Measurements from ENCODE around the gene SLAMF9. TPM values are rescaled to one million over a fixed set of nuclear protein-coding genes. Genes with fewer than 3 reads are reported as not detected.

SLAMF9 gene
- total RNA-seq, 1 experiment from 2014 or later: 0.94 TPM

GRCh38 chr1:159951016-159951415, 3.0 kb downstream of the SLAMF9 start:
- Histone ChIP-seq H4K20me1 (ENCODE audit: insufficient read depth) (no peaks in the 10 kb centered on the region), H3K4me1 (replicated peaks; ENCODE audit: insufficient read depth) (peaks cover 28% of the 10 kb centered on the region), H3K27me3 (ENCODE audit: insufficient read depth, low read depth) (no peaks in the 10 kb centered on the region), H3K4me2 (no peak overlapping the region), H2AFZ (no peak overlapping the region), H3K27ac (no peak overlapping the region), H3K9me2 (ENCODE audit: insufficient read depth) (no peaks in the 10 kb centered on the region), H3F3A (ENCODE audit: insufficient read depth, low read depth) (no peaks in the 10 kb centered on the region; the same call in none of the 2 replicates), H3K79me2 (ENCODE audit: low read depth) (no peaks in the 10 kb centered on the region), H3K36me3 (ENCODE audit: low read depth) (no peaks in the 10 kb centered on the region), H3K9me3 (ENCODE audit: insufficient read depth, low read depth) (no peaks in the 10 kb centered on the region), H3K4me3 (no peak overlapping the region)
- CTCF ChIA-PET: no interaction called here
- no TSS peak for BruUV-seq (replicated peaks)
- POLR2A ChIA-PET (ENCODE audit: unreplicated experiment): no interaction called here
- TF ChIP-seq EZH2 (IDR thresholded peaks at IDR 0.05; ENCODE audit: low read depth) (no peak), CTCF (conservative IDR thresholded peaks at IDR 0.05) (no peak)
- DNase-seq: no peak
- intact Hi-C loops (cut with micrococcal nuclease; ENCODE audit: unreplicated experiment): no loop called here

- ChIA-PET POLR2A (ENCODE audit: unreplicated experiment) (no interaction called here), CTCF (no interaction called here)
- Histone ChIP-seq H3K4me3 (no peak overlapping the region), H3K27ac (no peak overlapping the region), H3K4me1 (replicated peaks; ENCODE audit: insufficient read depth) (peaks cover 29% of the 10 kb centered on the region), H3K9me2 (ENCODE audit: insufficient read depth) (no peaks in the 10 kb centered on the region), H3K36me3 (ENCODE audit: low read depth) (no peaks in the 10 kb centered on the region), H3K9me3 (ENCODE audit: insufficient read depth, low read depth) (no peaks in the 10 kb centered on the region), H3K79me2 (ENCODE audit: low read depth) (peaks cover 3% of the 10 kb centered on the region; the same call in 1 of the 2 replicates), H3F3A (ENCODE audit: insufficient read depth, low read depth) (no peaks in the 10 kb centered on the region; the same call in none of the 2 replicates), H4K20me1 (ENCODE audit: insufficient read depth) (no peaks in the 10 kb centered on the region), H2AFZ (no peak overlapping the region), H3K4me2 (no peak overlapping the region), H3K27me3 (ENCODE audit: insufficient read depth, low read depth) (no peaks in the 10 kb centered on the region)
- DNase-seq: no peak
- BruUV-seq (replicated peaks): no TSS peak
- intact Hi-C loops (cut with micrococcal nuclease; ENCODE audit: unreplicated experiment): loop anchor here (5.0 kb wide), 1 partner anchor 168 kb away; the partner anchor contains the start of gene DUSP23
- TF ChIP-seq EZH2 (IDR thresholded peaks at IDR 0.05; ENCODE audit: low read depth): no peak
- no peak for TF ChIP-seq CTCF (conservative IDR thresholded peaks at IDR 0.05)
These were observed 4.1 kb downstream of the SLAMF9 start for GRCh38 chr1:159949981-159950381.

- peaks cover 37% of the 10 kb centered on the region for H3K4me1 ChIP-seq (replicated peaks; ENCODE audit: insufficient read depth)
- POLR2A ChIA-PET (ENCODE audit: unreplicated experiment): no interaction called here
- no peaks in the 10 kb centered on the region for H3K27me3 ChIP-seq (ENCODE audit: insufficient read depth, low read depth)
- no peak for TF ChIP-seq CTCF (conservative IDR thresholded peaks at IDR 0.05)
- no peaks in the 10 kb centered on the region for H3K9me2 ChIP-seq (ENCODE audit: insufficient read depth)
- H4K20me1 ChIP-seq (ENCODE audit: insufficient read depth): no peaks in the 10 kb centered on the region
- DNase-seq: no peak
- peaks cover 10% of the 10 kb centered on the region; the same call in 1 of the 2 replicates for H3K79me2 ChIP-seq (ENCODE audit: low read depth)
- CTCF ChIA-PET: no interaction called here
- H3K27ac ChIP-seq: no peak overlapping the region
- H3F3A ChIP-seq (ENCODE audit: insufficient read depth, low read depth): no peaks in the 10 kb centered on the region; the same call in none of the 2 replicates
- no peaks in the 10 kb centered on the region for H3K9me3 ChIP-seq (ENCODE audit: insufficient read depth, low read depth)
- H3K4me2 ChIP-seq: no peak overlapping the region
- H2AFZ ChIP-seq: no peak overlapping the region
- no peaks in the 10 kb centered on the region for H3K36me3 ChIP-seq (ENCODE audit: low read depth)
- intact Hi-C loops (cut with micrococcal nuclease; ENCODE audit: unreplicated experiment): loop anchor here (5.0 kb wide), 1 partner anchor 167 kb away; the partner anchor contains the start of gene DUSP23
- BruUV-seq (replicated peaks): no TSS peak
- H3K4me3 ChIP-seq: no peak overlapping the region
These were observed 4.9 kb downstream of the SLAMF9 start for GRCh38 chr1:159949123-159949522.
